ENCODE measurements around the gene TCF19. TPM values are rescaled to one million over a fixed set of nuclear protein-coding genes. Genes with fewer than 3 reads are reported as not detected.
"Not testable (repeated sequence)": the region's sequence is repeated elsewhere in the genome, so short reads cannot be mapped to it uniquely, and the experiment has no call there.

The TCF19 gene
- total and polyA plus RNA-seq, 2 donors (not counting 3 experiments of a cell fraction or from before 2014, with no cell fraction given): 13.9 to 31.7 TPM

GRCh38 chr6:31169123-31169857, 10.9 kb downstream of the TCF19 start:
- DNase-seq (ENCODE audit: low read depth, low spot score): no peak
- H3K4me3 ChIP-seq (replicated peaks in 1 of 3; ENCODE audit: insufficient read depth in 1 of 3, low read depth in 1 of 3, low read length in 3 of 3): no peak overlapping the region
- H3K27me3 ChIP-seq (ENCODE audit: control insufficient read depth in 2 of 2, insufficient read depth in 2 of 2, low read length in 2 of 2): no peaks in the 10 kb centered on the region
- ChIA-PET POLR2A (no interaction called here), CTCF (interaction anchor here (0.9 to 1.0 kb wide), 2 partner anchors 9 to 32 kb away, joined by 4 read pairs; no protein-coding TSS in a partner anchor)
- BruUV-seq (replicated peaks): no TSS peak
- intact Hi-C loops (cut with micrococcal nuclease): no loop called here
- H3K27ac ChIP-seq (ENCODE audit: insufficient read depth, low read depth, low read length): no peak overlapping the region
- FAIRE-seq: no peak
- H2AFZ ChIP-seq (ENCODE audit: low read depth, low read length): no peak overlapping the region
- no peak overlapping the region for H3K9ac ChIP-seq (replicated peaks; ENCODE audit: extremely low read depth, insufficient read depth, low read length)
- no peaks in the 10 kb centered on the region for H4K20me1 ChIP-seq (replicated peaks; ENCODE audit: control insufficient read depth, extremely low read depth, insufficient read depth, low read length)
- H3K4me2 ChIP-seq (ENCODE audit: insufficient read depth, low read length): no peak overlapping the region
- H3K9me3 ChIP-seq (replicated peaks; ENCODE audit: control insufficient read depth, insufficient read depth, low read length): no peaks in the 10 kb centered on the region
- TF ChIP-seq MYC (IDR thresholded peaks at IDR 0.05; ENCODE audit: low read depth, low read length): no peak
- TF ChIP-seq POLR2AphosphoS5 (IDR thresholded peaks at IDR 0.05; ENCODE audit: insufficient read depth, low read depth, low read length): no peak
- TF ChIP-seq MAX (IDR thresholded peaks at IDR 0.05; ENCODE audit: insufficient read depth, insufficient read length): no peak
- TF ChIP-seq JUN (IDR thresholded peaks at IDR 0.05; ENCODE audit: borderline replicate concordance, insufficient read depth, insufficient read length, low read depth): no peak
- no peak for TF ChIP-seq CTCF (IDR thresholded peaks at IDR 0.05; ENCODE audit: extremely low read depth in 1 of 2, insufficient read depth in 1 of 2, low read depth in 1 of 2, low read length in 2 of 2)
- TF ChIP-seq EZH2 (IDR thresholded peaks at IDR 0.05; ENCODE audit: borderline replicate concordance, low read depth, low read length, severe bottlenecking): no peak
- no peak for TF ChIP-seq FOS (IDR thresholded peaks at IDR 0.05; ENCODE audit: borderline replicate concordance, insufficient read depth, low read length)
- TF ChIP-seq POLR2A (IDR thresholded peaks at IDR 0.05; ENCODE audit: low read depth, low read length): no peak
- TF ChIP-seq GATA2 (IDR thresholded peaks at IDR 0.05; ENCODE audit: insufficient read depth, insufficient read length, low read depth, low read length): no peak
- H3K79me2 ChIP-seq (ENCODE audit: control insufficient read depth, insufficient read depth, low read length): no peaks in the 10 kb centered on the region
- dilution Hi-C loops (cut with MboI; ENCODE audit: extremely low pct_ligation_motif_present, low sequenced_read_pairs): no loop called here
- H3K9me1 ChIP-seq (replicated peaks; ENCODE audit: control insufficient read depth, extremely low read depth, insufficient read depth, low read length): no peaks in the 10 kb centered on the region
- H3K36me3 ChIP-seq (ENCODE audit: control insufficient read depth in 2 of 2, extremely low read depth in 1 of 2, insufficient read depth in 2 of 2, low read length in 2 of 2): no peaks in the 10 kb centered on the region
- H3K4me1 ChIP-seq (ENCODE audit: control insufficient read depth, extremely low read depth, insufficient read depth, low read length): no peaks in the 10 kb centered on the region

- H3K4me2 ChIP-seq (ENCODE audit: insufficient read depth, low read length); H3K79me2 ChIP-seq (ENCODE audit: control insufficient read depth, insufficient read depth, low read length); H3K36me3 ChIP-seq (ENCODE audit: control insufficient read depth in 2 of 2, extremely low read depth in 1 of 2, insufficient read depth in 2 of 2, low read length in 2 of 2); H3K9ac ChIP-seq (replicated peaks; ENCODE audit: extremely low read depth, insufficient read depth, low read length); H2AFZ ChIP-seq (ENCODE audit: low read depth, low read length); H3K4me1 ChIP-seq (ENCODE audit: control insufficient read depth, extremely low read depth, insufficient read depth, low read length); POLR2A ChIA-PET; DNase-seq (ENCODE audit: low read depth, low spot score); H3K27ac ChIP-seq (ENCODE audit: insufficient read depth, low read depth, low read length); H3K9me3 ChIP-seq (replicated peaks; ENCODE audit: control insufficient read depth, insufficient read depth, low read length); dilution Hi-C loops (cut with MboI; ENCODE audit: extremely low pct_ligation_motif_present, low sequenced_read_pairs); FAIRE-seq; H3K9me1 ChIP-seq (replicated peaks; ENCODE audit: control insufficient read depth, extremely low read depth, insufficient read depth, low read length); H4K20me1 ChIP-seq (replicated peaks; ENCODE audit: control insufficient read depth, extremely low read depth, insufficient read depth, low read length); intact Hi-C loops (cut with micrococcal nuclease); H3K27me3 ChIP-seq (ENCODE audit: control insufficient read depth in 2 of 2, insufficient read depth in 2 of 2, low read length in 2 of 2); H3K4me3 ChIP-seq (replicated peaks in 1 of 3; ENCODE audit: insufficient read depth in 1 of 3, low read depth in 1 of 3, low read length in 3 of 3); BruUV-seq (replicated peaks): not testable (repeated sequence)
- CTCF ChIA-PET: interaction anchor here (0.6 to 1.0 kb wide), 3 partner anchors 10 to 33 kb away, joined by 3 to 4 read pairs (median 4); no protein-coding TSS in a partner anchor
Observed at GRCh38 chr6:31169858-31170599, 11.6 kb downstream of the TCF19 start.

Measured in endothelial cell of umbilical vein (primary cell).